Stimulated activated CD4-positive, alpha-beta T cell treated with anti-CD3 and anti-CD28 coated beads, Interleukin-4, amount 100 ng/mL, for 4 hours (primary cell): Measurements from ENCODE around the gene COPZ1.
"Not testable (repeated sequence)": the region's sequence is repeated elsewhere in the genome, so short reads cannot be mapped to it uniquely, and the experiment has no call there.

ENCODE experiments used
- DNase-seq, 2 experiments: peaks; one replicate each; pipeline ENCODE4 v3.0.0-alpha.2; 2020

The COPZ1 gene

GRCh38 chr12:54337280-54337842, 12.4 kb downstream of the COPZ1 start:
- DNase-seq, result no peak

- DNase-seq, result no peak
Measured at GRCh38 chr12:54337854-54338650, 13.1 kb downstream of the COPZ1 start.

- no peak for DNase-seq
Measured at GRCh38 chr12:54338698-54339296, 13.9 kb downstream of the COPZ1 start.

GRCh38 chr12:54340846-54341245, 15.9 kb downstream of the COPZ1 start:
- no peak for DNase-seq

- DNase-seq, result no peak
Measured at GRCh38 chr12:54341378-54342300, 16.7 kb downstream of the COPZ1 start.

- no peak for DNase-seq
Measured at GRCh38 chr12:54349036-54349435, 24.1 kb downstream of the COPZ1 start.

GRCh38 chr12:54349679-54350078, 24.7 kb downstream of the COPZ1 start:
- no peak for DNase-seq

GRCh38 chr12:54350743-54351142, 25.8 kb downstream of the COPZ1 start:
- no peak for DNase-seq

GRCh38 chr12:54351341-54351740, 26.4 kb downstream of the COPZ1 start:
- DNase-seq, result no peak

GRCh38 chr12:54352022-54352531, 27.1 kb downstream of the COPZ1 start:
- peak; percentile 41 to 66 for DNase-seq

- DNase-seq, result no peak
Measured at GRCh38 chr12:54352891-54353874, 28.3 kb downstream of the COPZ1 start.

- DNase-seq, result not testable (repeated sequence)
Measured at GRCh38 chr12:54354271-54354670, 29.3 kb downstream of the COPZ1 start.

GRCh38 chr12:54355104-54355815, 30.3 kb downstream of the COPZ1 start:
- DNase-seq, result no peak

- DNase-seq, result no peak
Measured at GRCh38 chr12:54356228-54356627, 31.3 kb downstream of the COPZ1 start.

- no peak for DNase-seq
Measured at GRCh38 chr12:54356951-54357356, 32.0 kb downstream of the COPZ1 start.

- no peak for DNase-seq
Measured at GRCh38 chr12:54357506-54358190, 32.7 kb downstream of the COPZ1 start.

GRCh38 chr12:54358191-54358944, 33.4 kb downstream of the COPZ1 start:
- peak in 1 of 2 experiments; percentile 58 for DNase-seq

GRCh38 chr12:54358945-54359761, 34.2 kb downstream of the COPZ1 start:
- peak; percentile 84 to 95 for DNase-seq
